ENCODE measurements around the gene HNF4A.

DNA sequence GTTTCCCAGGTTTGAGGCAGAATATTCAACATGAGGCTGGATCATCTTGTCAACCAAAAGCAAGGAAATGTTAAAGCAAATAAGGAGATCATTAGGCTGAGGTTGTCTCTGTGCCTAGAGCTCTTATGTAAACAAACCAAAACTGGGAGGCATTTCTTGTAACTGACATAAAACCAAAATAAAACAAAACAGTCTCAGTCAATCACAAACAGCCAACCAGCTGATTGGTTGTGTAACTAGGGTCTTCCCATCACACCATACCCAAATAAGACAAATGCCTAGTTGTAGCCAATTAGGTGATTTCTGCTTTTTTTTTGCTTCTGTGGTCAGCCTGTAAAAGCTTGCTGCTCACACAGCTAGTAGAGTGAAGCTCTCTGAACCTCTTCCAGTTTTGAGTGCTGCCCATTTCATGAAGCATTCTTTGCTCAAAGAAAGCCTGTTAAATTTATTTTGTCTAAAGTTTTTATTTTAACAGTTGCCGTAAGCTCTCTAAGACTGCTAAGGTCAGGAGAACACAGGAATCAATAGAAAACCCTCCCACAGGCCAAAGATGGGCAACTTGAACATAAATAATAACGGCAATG lies 35.6 kb upstream of the HNF4A start:
- TF ChIP-seq CTCF (IDR thresholded peaks at IDR 0.05) (no peak), EZH2 (IDR thresholded peaks at IDR 0.05; ENCODE audit: borderline replicate concordance, insufficient read depth, low read depth, low read length, poor library complexity, severe bottlenecking) (no peak)

Measured in B cell (primary cell).